Iris pigment epithelial cell (primary cell): Measurements from ENCODE around the gene HGFAC.
A peak's percentile ranks its signal among the peaks of the same experiment; 100 is the strongest.

ENCODE experiments used
- DNase-seq: peaks from one replicate; pipeline ENCODE4 v3.0.0-alpha.2; 2011; ENCODE audit warnings: low read depth

HGFAC gene

GRCh38 chr4:3486541-3487540, 45.1 kb downstream of the HGFAC start:
- no peak for DNase-seq

- no peak for DNase-seq
Observed at GRCh38 chr4:3487861-3488260, 46.1 kb downstream of the HGFAC start.

- no peak for DNase-seq
Observed at GRCh38 chr4:3488820-3489219, 47.1 kb downstream of the HGFAC start.

- no peak for DNase-seq
Observed at GRCh38 chr4:3489451-3489962, 47.7 kb downstream of the HGFAC start.

DNA sequence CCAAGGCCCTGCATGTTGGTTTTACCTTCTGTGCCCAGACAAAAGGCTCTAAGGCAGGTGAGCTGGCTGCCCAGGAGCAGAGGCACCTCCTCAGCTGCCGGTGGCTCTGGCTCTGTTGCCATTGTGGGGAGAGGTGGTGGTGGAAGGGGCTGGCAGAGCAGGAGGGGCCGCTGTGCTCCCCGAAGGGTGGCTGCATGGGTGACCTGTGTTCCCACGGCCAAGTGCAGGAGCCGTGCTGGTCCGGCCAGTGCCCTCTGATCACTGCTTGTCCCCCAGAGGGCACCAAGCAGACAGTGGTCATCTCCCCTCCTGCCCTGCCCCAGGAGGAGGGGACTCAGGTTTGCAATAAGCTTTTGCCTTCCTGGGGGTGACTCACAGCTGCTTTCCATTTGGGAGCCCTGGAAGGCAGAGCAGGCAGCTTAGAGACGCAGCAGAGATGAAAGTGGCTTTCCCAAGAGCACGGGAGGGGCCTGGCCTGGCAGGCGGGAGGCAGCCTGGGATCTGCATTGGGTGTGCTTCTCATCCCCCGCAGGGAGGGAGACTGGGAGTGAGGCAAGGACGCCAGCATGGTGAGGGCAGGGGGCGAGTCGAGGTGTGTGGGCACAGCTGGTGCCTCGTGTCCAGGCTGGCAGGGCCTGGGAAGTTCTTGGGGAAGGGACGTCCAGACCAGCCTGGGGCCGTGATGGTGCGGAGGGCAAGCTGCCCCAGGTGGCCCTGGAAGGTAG, 50.1 kb downstream of the HGFAC start:
- peak; percentile 18 for DNase-seq

DNA sequence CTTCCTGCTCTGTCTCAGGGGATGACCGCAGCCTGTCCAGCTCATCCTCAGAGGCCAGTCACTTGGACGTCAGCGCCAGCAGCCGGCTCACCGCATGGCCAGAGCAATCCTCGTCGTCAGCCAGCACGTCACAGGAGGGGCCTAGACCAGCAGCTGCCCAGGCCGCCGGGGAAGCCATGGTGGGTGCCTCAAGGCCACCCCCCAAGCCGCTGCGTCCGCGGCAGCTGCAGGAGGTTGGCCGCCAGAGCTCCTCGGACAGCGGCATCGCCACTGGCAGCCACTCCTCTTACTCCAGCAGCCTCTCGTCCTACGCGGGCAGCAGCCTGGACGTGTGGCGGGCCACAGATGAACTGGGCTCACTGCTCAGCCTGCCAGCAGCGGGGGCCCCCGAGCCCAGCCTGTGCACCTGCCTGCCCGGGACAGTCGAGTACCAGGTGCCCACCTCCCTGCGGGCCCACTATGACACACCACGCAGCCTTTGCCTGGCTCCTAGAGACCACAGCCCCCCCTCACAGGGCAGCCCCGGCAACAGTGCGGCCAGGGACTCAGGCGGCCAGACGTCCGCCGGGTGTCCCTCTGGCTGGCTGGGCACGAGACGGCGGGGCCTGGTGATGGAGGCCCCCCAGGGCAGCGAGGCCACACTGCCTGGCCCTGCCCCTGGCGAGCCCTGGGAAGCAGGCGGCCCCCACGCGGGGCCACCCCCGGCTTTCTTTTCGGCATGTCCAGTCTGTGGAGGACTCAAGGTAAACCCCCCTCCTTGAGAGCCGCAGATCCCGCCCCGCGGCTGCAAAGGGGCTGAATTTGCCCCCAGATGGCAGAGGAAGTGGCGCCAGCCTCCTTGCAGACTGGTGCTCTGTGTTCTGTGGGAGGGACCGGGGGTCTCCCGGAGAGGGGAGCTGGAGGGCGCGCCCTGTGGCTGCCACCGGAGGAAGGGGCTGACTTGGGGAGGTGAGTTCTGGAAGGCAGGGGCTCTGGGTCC, 51.3 kb downstream of the HGFAC start:
- no peak for DNase-seq

DNA sequence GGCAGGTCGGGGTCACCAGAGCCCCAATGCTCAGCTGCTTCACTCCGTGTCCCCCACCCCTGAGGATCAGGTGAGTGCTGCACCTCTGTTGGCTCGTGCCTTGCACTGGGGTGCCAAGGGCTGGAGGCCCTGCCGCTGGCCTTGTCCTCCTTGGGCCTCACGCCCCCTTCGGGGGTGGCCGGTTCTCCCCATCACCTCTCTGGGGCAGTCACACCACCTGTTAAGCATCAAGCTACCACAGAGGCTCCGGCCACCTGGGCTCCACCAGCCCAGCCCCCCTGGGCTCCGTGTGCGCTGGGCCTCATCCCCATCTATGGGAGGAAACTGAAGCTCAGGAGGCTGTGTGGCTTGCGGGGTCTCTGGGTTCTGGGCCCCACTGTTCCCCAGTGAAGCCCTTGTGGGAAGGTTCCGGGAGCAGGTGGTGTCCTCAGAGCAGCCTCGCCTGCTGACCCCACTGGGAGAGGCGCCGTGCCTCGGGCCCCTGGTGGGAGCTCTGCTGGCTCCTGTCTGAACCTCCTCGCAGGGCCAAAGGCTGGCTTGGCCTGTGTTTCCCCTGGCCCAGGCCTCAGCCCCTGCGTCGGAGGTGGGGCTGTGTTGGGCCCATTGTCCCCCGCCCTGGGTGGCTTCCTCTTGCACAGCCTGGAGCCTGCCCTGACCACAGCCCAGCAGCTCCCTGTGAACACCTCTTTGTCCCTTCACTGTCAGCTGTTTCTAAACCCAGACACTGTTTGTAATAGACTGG, 52.1 kb downstream of the HGFAC start:
- no peak for DNase-seq

- no peak for DNase-seq
Observed at GRCh38 chr4:3494462-3494871, 52.7 kb downstream of the HGFAC start.

- no peak for DNase-seq
Observed at GRCh38 chr4:3495204-3495975, 53.6 kb downstream of the HGFAC start.

- DNase-seq, result no peak
Observed at GRCh38 chr4:3496021-3496420, 54.3 kb downstream of the HGFAC start.

- no peak for DNase-seq
Observed at GRCh38 chr4:3497095-3497494, 55.3 kb downstream of the HGFAC start.

DNA sequence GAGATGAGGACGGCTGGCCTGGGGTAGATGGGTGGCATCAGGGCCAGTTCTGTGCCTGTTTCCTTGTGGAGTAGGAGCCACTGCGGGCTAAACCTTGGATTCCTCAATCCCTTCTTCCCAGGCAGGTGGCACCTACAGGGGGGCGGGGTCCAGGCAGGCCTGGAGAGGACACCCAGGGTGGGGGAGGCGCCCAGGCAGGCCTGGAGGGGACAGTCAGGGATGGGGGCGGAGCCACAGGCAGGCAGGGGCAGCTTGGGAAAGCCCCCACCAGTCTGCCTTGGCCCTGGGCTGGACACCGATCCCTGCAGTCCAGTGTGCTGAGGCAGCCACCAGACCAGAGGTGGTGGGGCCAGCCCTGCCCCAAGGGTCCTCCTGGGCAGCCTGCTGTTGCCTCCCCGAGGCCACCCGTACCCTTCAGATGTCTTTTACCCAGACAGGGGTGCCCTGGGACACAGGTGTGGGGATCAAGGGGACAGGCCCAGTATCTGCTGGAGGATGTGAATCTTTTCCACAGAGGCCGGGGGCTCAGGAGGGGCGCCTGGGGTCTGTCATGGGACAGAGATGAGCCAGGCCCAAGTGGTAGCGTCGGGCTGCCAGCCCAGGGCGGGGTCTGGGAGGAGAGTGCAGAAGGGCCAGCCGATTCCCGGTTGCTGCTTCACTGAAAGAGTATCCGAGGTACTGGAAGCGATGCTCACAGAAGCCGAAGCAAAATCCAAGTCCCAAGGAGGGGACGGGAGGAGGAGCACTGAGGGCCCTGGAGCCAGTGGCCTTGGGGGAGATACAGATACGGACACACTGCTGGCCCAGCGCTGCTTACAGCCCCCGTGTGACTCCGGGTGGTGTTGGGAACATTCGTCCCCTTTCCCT, 56.0 kb downstream of the HGFAC start:
- no peak for DNase-seq

GRCh38 chr4:3498407-3498806, 56.6 kb downstream of the HGFAC start:
- no peak for DNase-seq
